HG03196 (cell line): ENCODE results near the gene IL2RA.

ENCODE experiments used
- ATAC-seq: cut with Tn5 transposase; IDR thresholded peaks from one replicate; pipeline ENCODE4 v1.9.1; 2021; ENCODE audit not compliant: unreplicated experiment

IL2RA gene

GRCh38 chr10:6061056-6061455 lies 1.1 kb downstream of the IL2RA start:
- ATAC-seq = no peak

GRCh38 chr10:6059506-6059905 lies 2.7 kb downstream of the IL2RA start:
- no peak for ATAC-seq

GRCh38 chr10:6058682-6059475 lies 3.3 kb downstream of the IL2RA start:
- no peak for ATAC-seq

- no peak for ATAC-seq
These were observed 5.6 kb downstream of the IL2RA start for GRCh38 chr10:6056411-6057135.

GRCh38 chr10:6055929-6056328 lies 6.2 kb downstream of the IL2RA start:
- ATAC-seq = no peak

- no peak for ATAC-seq
These were observed 7.3 kb downstream of the IL2RA start for GRCh38 chr10:6054884-6055283.

GRCh38 chr10:6053816-6054631 lies 8.1 kb downstream of the IL2RA start:
- ATAC-seq = no peak

- ATAC-seq = no peak
These were observed 8.9 kb downstream of the IL2RA start for GRCh38 chr10:6053303-6053702.

- ATAC-seq = peak; percentile 30
These were observed 9.6 kb downstream of the IL2RA start for GRCh38 chr10:6052247-6053221.

- ATAC-seq = peak; percentile 58
These were observed 11.2 kb downstream of the IL2RA start for GRCh38 chr10:6050801-6051445.

GRCh38 chr10:6049031-6049400 lies 13.2 kb downstream of the IL2RA start:
- no peak for ATAC-seq

- no peak for ATAC-seq
These were observed 13.7 kb downstream of the IL2RA start for GRCh38 chr10:6048281-6049030.

GRCh38 chr10:6047847-6048246 lies 14.3 kb downstream of the IL2RA start:
- no peak for ATAC-seq

GRCh38 chr10:6046773-6047611 lies 15.2 kb downstream of the IL2RA start:
- no peak for ATAC-seq

- ATAC-seq = no peak
These were observed 16.0 kb downstream of the IL2RA start for GRCh38 chr10:6045878-6046772.

GRCh38 chr10:6045314-6045848 lies 16.8 kb downstream of the IL2RA start:
- ATAC-seq = no peak

GRCh38 chr10:6044751-6045313 lies 17.3 kb downstream of the IL2RA start:
- ATAC-seq = no peak
